Effector CD4-positive, alpha-beta T cell (primary cell): ENCODE measurements around the gene DDB1.

Experiments used
- DNase-seq: peaks from one replicate; pipeline ENCODE4 v3.0.0-alpha.2; 2020

Gene DDB1

DNA sequence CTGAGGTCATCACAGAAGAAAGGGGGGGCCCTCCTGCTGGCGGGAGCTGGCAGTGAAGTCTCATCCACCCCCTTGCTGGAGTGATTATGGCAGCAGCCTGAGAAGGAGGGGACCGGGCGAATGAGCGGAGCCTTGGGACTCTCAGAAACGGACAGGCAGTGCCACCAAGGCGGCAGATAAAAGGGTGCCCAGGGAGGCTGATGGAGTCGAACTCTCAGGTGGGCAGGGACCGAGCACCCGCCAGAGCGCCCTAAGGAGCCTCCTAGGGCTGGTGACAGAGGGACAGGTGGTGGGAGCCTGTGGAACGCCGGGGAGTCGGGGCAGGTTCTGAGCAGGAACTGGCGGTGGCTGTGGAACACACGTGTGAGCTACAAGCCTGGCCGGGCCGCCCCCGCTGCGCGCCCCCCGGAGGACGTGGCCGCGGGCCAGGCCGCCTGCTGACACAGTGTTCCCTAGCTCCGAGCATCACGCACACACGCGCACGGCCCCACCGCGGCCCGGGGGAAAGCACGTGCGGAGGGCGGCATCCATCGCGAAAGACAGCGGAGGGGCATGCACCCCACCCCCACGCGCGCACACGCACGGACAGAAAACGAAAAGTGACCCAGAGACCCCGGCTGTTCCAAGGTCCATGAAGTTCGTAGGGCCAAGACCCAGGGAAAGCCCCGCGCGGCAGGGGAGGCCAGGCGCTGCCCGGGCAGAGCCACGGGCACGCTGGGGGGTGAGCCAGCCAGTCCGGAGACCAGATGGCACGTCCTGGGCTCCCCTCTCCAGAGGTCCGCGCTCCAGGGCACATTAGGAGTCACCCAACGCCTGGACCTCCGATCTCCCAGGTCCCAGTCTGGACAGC is 38.8 kb downstream of the DDB1 start:
- DNase-seq, result no peak

DNA sequence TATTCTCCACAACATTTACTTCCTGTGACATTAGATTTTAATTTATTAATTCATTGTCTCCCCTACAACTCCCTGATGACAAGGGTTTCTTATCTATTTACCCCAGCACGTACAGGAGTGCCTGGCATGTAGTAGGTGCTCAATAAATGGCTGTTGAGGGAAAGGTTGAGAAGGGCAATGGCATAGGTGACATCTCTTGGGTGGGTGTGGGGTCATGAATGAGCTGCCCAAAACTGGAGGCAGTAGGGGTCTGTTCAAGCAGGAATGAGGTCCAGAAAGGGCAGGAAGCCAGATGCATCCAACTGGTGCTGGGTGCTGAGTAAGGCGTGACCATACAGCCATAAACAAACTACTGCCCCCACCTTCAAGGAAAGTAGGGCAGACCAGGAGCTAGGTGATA is 40.5 kb downstream of the DDB1 start:
- DNase-seq, result no peak

DNA sequence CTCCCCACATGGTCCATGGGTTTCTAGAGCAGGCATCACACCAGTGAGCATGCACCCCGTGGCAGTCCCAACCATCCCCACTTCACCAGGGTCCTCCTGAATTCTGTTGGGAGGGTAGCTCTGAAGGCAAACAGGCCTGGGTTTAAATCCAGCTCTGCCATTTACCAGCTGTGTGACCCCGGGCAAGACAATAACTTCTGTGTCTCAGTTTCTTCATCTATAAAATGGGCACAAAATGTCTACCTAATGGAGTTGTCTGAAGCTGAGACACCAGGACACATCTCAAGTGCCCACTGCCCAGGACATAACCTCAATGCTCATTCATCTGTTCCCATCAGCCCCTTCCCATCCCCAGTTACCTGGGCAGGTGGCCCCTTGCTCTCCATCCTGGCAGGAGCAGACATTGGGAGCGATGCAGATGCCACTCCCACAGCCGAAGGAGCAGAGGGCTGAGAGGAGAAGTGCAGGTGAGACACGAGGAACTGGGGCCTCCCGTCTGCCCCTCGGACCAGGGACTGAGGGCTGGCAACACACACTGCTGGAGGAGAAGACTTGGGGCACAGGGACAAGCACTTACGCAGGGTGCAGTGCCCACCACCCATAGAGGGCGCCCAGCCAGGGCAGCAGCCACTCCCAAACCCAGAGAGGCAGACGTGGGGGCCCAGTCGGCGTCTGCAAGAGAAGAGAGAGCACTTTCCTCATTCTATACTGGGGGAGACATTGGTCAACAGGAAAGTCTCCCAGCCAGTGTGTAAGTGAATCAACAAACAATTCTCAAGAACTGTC is 41.8 kb downstream of the DDB1 start:
- DNase-seq, result no peak

DNA sequence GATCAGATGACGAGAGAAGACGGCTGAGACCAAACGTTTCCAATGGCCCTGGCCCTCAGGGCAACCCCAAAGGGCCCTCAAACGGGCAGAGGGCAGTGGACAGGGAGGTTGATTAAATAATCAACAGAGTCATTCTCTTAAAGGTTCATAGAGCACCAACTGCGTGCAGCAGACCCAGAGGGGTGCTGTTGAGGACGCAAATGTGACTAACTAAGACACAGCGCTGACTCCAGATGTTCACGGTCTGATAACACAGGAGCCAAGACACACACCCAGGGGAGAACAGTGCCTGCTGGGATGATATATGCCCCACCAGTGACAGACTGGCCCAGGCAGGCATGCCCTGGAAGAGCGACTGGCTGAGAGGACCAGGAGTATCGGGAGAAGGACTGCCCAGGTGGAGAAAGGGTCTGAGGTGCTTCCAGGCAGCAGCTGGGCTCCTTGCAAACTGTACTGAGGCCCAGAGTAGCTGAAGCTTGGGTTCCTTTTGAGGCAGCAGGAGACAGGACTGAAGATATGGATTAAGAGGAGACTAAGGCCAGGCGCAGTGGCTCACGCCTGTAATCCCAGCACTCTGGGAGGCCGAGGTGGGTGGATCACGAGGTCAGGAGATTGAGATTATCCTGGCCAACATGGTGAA is 45.4 kb downstream of the DDB1 start:
- DNase-seq, result no peak

DNA sequence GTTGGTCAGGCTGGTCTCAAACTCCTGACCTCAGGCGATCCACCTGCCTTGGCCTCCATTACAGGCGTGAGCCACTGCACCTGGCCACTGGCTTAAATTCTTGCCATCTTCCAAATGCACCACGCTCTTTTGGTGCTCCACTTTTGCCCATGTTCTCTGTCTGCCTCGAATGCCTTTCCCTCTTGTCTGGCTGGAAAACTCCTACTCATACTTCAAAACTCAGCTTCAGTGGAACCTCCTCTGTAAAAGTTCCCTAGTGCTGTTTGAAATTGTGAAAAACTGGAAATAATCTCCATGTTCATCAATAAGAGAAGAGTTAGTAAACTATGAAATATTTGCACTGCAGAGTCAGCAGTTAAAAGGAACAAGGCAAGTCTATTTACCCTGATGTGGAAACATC is 49.3 kb downstream of the DDB1 start:
- DNase-seq, result no peak

DNA sequence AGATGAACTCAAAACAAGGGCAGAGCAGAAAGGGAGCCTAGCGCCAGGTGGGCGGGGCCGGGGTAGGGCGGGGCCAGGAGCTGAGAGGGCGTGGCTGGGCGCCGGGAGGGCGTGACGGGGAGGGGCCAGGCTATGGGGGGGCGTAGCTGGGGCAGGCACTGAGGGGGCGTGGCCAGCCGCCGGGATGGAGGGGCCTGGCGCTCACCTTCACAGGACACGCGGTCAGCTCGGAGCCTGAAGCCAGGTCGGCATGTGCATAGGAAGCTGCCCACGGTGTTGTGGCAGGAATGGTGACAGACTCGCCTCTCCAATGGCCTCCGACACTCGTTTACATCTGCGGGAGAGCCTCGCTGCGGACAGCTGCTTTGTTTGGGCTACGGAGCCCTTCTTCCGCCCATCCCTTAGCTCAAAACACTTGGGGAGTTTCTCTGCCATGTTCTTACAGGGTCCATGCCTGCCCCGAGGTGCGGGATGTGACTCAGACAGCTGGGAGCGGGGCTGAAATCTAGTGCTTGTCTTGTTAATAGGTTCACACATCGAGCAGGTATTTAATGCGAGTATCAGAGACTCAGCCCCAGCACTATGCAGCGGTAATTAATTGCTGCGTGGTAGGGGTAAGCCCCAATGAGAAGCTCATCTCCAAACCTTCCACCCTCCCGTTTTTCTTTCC is 51.2 kb downstream of the DDB1 start:
- no peak for DNase-seq

DNA sequence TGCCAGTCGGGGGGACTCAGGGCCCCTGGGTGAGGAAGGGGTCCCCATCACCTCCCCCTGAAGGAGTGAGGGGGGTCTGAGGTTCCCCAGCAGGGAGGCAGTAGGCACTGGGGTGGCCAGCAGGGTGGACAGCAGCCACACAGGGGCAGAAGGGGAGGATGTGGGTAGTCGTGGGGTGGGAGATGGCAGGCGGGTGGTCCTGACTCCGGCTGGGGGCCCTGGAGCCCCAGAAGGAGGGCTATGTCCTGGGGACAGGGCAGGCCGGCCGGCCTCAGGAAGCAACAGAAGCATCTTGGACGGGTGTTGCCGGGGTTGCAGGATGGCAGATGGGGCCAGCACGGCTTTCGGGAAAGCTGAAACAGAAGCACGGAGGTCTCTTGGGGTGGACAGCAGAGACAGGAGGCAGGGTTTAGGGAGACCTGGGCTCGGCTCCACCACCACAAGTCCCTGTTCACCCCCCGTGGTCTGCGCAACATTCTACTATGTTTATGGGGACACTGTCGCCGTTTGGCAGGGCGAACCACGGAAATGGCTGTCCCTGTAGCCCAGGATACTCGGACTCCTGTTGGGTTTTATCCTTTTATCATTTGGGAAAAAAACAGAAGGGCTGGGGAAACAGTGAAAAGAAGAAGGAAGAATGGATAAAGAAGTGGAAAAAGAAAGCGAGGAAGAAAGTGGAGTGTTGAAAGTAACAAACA is 51.9 kb downstream of the DDB1 start:
- no peak for DNase-seq

DNA sequence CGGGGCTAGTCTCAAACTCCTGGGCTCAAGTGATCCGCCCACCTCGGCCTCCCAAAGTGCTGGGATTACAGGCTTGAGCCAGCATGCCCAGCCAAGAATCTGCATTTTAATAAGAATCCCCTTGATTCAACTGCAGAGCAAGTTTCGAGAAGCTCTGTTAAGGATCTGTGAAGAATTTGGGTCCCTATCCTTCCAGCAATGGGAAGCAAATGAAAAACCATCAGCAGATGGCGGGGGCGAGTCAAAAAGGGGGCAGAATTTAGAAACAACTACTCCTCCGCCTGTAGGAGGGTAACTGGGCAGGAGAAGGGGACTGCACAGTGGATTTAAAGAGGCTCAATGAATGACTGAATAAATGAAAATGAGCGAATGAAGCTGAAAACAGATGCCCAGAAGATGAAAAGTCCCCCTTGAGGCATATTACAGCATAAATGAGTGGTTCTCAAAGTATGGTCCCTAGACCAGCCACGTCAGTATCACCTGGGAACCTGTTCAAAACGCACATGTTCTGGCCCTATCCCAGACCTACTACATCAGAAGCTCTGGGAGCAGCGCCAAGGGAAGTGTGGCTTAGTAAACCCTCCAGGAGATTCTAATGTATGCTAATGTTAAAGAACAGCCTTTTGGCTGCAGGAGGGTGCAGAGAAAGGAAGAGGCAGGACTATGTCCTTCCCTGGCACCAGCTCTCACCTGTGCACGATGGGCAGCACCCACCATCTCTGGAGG is 52.8 kb downstream of the DDB1 start:
- DNase-seq, result no peak

DNA sequence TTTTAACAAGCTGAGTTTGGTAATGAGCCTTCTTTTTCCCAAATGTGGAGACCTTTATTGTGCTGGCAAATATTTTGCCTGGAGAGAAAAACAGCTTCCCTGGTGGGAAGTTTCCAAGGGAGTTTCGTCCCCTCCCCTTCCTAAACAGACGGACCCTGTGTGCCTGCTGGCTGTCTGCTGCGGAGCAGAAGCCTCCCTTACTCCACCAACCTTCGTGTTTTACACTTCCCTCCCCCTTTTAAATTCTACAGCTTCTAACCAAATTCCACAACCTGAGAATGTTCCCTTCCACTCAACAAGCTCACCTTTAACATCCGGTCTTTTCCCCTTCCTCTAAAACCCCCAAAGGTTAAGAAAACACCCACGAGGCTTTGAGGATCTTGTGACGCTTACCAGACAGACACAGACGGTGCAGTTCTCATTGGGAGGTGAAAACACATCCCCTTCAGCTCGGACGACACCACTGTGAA is 54.9 kb downstream of the DDB1 start:
- DNase-seq, result no peak

DNA sequence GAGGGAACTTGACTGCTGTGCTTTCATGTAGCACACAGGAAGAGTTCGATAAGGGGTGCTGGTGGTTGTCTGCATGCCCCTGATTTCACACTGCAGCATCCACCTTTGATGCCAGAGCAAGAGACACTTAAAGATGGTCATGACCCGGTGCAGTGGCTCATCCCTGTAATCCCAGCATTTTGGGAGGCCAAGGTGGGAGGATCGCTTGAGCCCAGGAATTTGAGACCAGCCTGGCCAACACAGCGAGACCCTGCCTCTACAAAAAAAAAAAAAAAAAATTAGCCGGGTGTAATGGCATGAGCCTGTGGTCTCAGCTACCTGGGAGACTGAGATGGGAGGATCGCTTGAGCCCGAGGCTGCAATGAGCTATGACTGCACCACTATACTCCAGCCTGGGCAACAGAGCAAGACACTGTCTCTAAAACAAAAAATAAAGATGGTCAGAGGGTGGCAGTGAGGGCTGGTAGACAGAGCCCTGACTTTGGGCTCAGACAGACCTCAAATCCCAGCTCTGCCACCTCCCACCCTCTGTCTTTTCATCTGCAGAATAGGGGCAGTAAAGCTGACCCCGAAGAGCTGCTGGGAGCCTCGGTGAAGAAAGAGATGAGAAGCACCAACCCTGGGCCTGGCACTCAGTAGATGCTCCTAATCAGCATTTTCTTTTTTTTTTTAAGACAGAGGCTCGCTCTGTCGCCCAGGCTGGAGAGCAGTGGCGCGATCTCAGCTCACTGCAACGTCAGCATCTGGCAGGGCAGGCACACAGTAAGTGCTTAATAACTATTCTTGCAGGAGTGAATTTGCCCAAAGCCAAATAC is 55.5 kb downstream of the DDB1 start:
- DNase-seq, result no peak

DNA sequence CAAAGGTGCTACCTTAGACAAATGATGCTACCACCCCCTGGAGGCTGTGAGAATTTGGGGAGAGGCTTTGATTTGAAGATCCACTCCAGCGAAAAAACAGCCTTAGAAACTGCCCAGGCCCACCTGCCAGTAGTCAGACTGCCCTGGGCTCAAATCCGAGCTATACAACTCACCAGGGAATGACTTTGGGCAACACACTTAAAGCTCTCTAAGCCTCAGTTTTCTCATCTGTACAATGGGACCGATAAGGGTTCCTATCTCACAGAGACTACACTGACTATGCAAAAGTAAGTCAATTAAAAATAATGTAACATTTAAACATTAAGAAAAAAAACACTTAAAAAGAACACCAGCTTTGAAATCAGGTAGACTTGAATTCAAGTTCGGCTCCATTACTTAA is 57.7 kb downstream of the DDB1 start:
- no peak for DNase-seq

DNA sequence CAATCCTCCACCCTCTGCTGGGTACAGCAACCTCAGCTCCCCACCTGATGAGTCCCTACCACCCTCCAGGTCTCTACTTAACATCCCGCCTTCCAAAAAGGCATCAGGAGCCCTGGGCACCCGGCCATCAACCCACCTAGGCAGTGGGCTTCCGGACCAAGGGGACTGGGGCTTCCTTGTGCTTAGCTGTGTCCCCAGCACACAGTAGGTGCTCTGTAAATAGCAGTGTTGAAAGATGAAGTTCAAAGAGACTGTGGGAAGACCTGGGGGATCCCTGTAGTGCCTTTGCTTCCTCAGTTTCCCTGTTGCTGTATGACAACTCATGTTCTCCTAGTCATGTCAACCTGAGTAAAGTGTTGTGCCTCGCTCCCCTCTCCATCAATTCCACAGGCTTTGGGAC is 58.8 kb downstream of the DDB1 start:
- no peak for DNase-seq

DNA sequence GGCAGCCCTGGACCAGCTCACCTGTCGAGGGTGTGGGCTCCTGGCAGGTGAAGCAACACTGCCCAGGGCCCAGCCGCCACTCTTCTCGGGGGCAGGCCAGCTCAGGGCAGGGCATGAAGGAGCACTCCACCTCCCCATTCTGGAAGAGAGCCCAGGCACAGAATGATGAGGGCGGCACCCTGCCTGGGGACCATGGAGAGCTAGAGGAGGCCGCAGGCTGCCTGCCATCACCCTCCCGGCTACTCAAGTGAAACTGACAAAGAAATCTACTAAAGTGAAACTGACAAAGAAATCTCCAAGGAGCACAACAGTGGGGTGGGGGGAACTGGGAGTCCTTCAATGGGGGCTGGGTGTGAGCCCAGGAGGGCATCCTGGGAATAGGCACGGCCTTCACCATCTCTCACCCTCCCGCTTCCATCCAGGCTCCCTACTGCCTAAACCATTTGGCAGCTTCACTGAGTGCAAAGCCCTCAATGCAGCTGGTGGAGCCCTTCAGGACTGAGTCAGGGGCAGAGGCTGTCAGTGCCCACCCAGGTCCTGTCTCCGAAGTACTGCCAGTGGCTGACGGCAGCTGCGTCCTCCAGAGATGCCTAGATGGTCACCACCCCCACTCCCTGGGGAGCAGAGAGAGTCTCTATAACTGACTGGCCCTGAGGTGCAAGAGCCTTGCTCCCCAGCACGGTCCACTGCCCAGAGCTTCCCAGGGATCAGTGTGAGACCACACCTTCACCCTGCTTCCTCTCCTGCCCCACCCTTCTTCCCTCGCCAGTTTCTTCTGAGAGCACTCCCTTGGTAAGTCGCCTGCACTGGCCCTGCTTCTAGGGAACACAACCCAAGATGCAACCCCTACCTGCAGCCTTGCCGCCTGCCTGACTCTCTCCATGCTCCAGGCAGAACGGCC is 59.5 kb downstream of the DDB1 start:
- no peak for DNase-seq

DNA sequence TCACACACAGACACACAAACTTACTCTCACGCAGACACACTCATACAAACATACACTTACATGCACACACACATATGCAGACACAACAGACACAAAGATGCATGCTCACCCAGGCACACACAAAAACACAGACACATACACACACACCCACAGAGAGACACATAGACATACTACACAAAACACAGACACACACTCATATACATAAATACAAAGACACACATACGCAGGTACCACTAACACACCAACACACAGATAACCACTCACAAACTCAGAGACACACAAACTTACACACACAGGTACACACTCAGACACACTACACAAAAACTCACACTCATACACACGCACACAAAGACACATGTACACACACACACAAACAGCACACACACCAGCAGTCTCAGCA is 60.2 kb downstream of the DDB1 start:
- DNase-seq, result no peak

DNA sequence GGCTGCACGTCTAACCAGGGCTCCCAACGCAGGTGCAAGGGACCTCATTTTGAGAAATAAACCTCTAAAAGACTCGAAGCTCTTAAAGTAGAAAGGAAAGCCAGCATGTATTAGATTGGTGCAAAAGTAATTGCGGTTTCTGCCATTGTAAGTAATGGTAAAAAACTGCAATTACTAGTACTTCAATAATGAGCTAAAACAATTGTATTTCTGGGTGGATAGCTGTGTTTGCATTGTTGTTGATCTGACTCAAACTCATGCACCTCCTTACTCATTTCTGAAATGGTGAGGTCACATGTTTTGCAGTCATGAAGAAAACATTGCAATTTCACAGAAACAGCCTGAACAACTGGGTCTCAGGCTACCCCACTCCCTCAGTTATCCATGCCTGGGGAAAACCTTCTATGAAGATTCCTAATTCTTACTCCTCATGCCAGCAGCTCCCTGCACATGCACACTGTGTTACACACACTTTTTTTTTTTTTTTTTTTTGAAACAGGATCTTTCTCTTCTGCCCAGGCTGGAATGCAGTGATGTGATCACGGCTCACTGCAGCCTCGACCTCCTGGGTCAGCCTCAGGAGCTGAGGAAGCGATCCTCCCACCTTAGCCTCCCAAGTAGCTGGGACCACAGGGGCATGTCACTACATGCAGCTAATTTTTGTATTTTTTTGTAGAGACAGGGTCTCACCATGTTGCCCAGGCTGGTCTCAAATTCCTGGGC is 62.4 kb downstream of the DDB1 start:
- no peak for DNase-seq

DNA sequence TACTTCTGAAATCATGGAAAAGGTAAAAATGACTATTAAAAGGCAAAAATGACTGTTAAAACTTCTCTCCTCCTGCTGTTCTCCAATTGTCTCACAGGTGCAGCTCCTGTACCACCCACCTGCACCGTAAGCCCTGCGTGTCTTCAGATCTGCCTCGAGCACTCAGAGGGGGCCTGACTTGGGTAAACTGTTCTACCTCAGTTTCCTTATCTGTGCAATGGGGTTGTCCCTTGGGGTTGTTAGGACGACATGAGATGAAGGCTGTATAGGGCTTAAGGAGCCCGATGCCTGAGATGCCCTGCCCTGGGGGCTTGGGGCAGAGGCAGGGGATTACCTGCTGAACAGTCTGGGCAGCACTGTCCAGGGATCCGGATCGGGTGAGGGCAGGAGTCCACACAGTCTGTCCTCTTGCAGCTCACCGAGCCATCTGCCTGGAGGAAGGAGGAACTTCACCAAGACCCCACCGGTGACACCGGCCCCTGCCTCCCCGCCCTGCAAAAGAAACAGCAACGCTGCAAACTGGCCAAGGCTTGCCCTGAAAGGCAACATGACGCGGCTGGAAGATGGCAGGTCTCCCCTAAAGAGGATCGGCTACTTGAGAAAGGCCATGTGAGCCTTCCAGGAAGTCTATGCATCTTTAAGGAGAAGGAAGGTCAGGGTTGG is 64.2 kb downstream of the DDB1 start:
- no peak for DNase-seq

DNA sequence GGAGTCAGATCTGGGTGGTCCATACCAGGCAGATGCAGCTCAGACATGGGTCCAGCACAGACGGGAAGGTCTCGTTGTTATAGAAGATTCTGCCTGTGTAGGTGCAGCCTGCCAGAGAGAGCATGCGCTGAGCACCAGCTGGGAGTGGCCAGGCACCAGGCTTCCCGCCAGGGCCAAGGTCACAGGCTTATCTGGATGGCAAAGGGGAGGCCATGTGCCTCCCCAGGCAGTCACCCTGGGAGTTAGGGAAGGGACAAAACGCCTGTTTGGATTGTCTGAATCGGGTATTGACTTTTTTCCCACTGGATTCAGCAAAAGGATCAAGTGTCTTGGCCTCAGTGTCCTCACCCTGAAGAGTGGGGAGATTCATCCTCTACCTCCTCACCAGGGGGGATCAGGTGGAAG is 65.5 kb downstream of the DDB1 start:
- DNase-seq, result no peak

DNA sequence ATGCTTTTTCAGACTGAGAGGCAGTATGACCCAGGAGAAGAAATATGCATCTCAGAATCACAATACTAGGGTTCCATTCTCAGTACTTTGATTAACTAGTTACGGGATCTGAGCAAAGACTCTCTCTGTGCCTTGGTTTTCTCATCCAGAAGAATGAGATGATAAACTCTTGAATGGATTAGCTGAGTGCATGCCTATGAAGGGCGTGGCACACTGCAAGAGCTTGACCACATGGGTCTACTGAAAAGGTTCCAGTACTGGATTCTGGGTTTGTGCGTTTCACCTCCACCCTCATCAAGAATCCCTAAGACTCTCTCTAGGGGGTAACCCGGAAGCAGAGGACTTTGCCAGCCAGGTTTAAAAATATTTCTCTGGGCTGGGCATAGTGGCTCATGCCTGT is 66.3 kb downstream of the DDB1 start:
- no peak for DNase-seq
